WERI-Rb-1 (cell line): ENCODE measurements around the gene TENT4B.

Source experiments
- DNase-seq: peaks from one replicate; pipeline ENCODE4 v3.0.0-alpha.2; 2020
- H3K27ac ChIP-seq: fragments of 250-450 bp; sonication (Bioruptor Pico); 2 replicates; pipeline ENCODE4 v1.5.1; 2020; ENCODE audit warnings: mild to moderate bottlenecking, moderate library complexity
- H3K27me3 ChIP-seq: fragments of 250-450 bp; sonication (Bioruptor Pico); 2 replicates; pipeline ENCODE4 v1.5.1; 2021; ENCODE audit warnings: mild to moderate bottlenecking, low read depth, moderate library complexity; ENCODE audit not compliant: insufficient read depth, severe bottlenecking
- H3K36me3 ChIP-seq: fragments of 250-450 bp; sonication (Bioruptor Pico); 2 replicates; pipeline ENCODE4 v1.5.1; 2020; ENCODE audit warnings: mild to moderate bottlenecking, moderate library complexity
- H3K4me3 ChIP-seq: 2 replicates; pipeline ENCODE4 v1.5.1; 2011; ENCODE audit warnings: low read depth, mild to moderate bottlenecking, control low read depth, low read length
- H3K9me3 ChIP-seq: fragments of 250-450 bp; sonication (Bioruptor Pico); 2 replicates; pipeline ENCODE4 v1.5.1; 2021; ENCODE audit warnings: mild to moderate bottlenecking, moderate library complexity; ENCODE audit not compliant: severe bottlenecking
- TF ChIP-seq, protein P1 (sequence below): IDR thresholded peaks from 2 replicates; pipeline ENCODE4 v1.5.1; 2011; ENCODE audit warnings: low read depth, mild to moderate bottlenecking, control low read depth, inconsistent platforms, low read length

Gene TENT4B

DNA sequence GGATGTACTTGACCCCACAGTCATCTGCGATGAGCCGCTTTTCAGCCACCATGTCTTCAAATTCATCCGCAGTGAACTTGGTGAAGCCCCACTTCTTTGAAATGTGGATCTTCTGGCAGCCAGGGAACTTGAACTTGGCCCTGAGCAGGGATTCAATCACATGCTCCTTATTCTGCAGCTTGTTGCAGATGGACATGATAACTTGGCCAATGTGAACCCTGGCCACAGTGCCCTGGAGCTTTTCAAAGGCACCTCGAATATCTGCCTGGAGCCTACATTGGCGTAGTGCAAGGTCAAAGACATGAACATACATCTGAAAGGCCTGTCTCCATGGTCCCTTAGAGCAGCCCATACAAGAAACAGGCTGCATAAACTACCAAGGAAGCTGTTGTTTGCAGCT is 1.8 kb upstream of the TENT4B start:
- TF ChIP-seq, protein P1, sequence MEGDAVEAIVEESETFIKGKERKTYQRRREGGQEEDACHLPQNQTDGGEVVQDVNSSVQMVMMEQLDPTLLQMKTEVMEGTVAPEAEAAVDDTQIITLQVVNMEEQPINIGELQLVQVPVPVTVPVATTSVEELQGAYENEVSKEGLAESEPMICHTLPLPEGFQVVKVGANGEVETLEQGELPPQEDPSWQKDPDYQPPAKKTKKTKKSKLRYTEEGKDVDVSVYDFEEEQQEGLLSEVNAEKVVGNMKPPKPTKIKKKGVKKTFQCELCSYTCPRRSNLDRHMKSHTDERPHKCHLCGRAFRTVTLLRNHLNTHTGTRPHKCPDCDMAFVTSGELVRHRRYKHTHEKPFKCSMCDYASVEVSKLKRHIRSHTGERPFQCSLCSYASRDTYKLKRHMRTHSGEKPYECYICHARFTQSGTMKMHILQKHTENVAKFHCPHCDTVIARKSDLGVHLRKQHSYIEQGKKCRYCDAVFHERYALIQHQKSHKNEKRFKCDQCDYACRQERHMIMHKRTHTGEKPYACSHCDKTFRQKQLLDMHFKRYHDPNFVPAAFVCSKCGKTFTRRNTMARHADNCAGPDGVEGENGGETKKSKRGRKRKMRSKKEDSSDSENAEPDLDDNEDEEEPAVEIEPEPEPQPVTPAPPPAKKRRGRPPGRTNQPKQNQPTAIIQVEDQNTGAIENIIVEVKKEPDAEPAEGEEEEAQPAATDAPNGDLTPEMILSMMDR: no peak
- Histone ChIP-seq H3K27me3 (no peaks in the 10 kb centered on the region), H3K9me3 (no peaks in the 10 kb centered on the region), H3K4me3 (no peak overlapping the region), H3K36me3 (peaks cover 5% of the 10 kb centered on the region; the same call in 1 of the 2 replicates), H3K27ac (no peak overlapping the region)
- DNase-seq: no peak

DNA sequence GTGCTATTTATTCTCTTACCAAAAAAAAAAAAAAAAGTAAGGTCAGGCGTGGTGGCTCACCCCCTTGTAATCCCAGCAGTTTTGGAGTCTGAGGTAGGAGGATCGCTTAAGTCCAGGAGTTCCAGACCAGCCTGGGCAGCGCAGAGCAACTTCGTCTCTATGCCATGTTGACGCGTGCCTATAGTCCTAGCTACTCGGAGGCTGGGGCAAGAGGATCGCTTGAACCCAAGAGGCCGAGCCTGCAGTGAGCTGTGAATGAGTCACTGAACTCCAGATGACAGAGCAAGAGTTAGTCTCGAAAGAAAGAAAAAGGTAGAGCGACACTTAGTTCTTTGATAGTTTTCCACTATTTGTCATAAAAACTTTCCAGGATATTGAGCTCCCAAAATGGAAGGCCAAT is 1.4 kb upstream of the TENT4B start:
- Histone ChIP-seq H3K27ac (no peak overlapping the region), H3K9me3 (no peaks in the 10 kb centered on the region), H3K36me3 (peaks cover 5% of the 10 kb centered on the region; the same call in 1 of the 2 replicates), H3K4me3 (no peak overlapping the region), H3K27me3 (no peaks in the 10 kb centered on the region)
- no peak for DNase-seq
- TF ChIP-seq, protein P1: no peak

DNA sequence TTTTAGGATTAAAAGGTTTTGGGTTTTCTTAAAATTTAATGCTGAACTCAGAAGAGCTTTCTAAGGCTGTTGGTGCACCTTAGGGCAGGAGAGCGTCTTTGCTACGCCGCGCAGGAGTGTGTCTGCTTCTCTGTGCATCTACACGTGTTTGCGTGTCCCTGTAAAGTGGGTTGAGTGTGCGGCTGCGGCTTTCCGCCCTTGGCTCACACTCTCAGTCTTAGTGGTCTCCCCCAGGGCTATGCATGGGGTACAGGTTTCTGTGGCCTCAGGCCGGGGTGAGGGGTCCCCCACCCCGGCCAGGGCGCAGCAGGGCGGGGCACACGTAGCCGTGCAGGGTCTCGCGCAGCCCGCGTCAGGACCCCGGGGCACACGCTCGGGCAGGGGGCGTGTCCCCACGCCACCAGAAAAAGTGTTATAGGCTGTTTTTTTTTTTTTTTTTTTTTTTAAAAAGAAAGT is 727 bp upstream of the TENT4B start:
- TF ChIP-seq, protein P1: no peak
- Histone ChIP-seq H3K36me3 (peaks cover 5% of the 10 kb centered on the region; the same call in 1 of the 2 replicates), H3K9me3 (no peaks in the 10 kb centered on the region), H3K4me3 (peak overlapping the region; percentile 75), H3K27me3 (no peaks in the 10 kb centered on the region), H3K27ac (peak overlapping the region; percentile 99)
- peak; percentile 31 for DNase-seq

DNA sequence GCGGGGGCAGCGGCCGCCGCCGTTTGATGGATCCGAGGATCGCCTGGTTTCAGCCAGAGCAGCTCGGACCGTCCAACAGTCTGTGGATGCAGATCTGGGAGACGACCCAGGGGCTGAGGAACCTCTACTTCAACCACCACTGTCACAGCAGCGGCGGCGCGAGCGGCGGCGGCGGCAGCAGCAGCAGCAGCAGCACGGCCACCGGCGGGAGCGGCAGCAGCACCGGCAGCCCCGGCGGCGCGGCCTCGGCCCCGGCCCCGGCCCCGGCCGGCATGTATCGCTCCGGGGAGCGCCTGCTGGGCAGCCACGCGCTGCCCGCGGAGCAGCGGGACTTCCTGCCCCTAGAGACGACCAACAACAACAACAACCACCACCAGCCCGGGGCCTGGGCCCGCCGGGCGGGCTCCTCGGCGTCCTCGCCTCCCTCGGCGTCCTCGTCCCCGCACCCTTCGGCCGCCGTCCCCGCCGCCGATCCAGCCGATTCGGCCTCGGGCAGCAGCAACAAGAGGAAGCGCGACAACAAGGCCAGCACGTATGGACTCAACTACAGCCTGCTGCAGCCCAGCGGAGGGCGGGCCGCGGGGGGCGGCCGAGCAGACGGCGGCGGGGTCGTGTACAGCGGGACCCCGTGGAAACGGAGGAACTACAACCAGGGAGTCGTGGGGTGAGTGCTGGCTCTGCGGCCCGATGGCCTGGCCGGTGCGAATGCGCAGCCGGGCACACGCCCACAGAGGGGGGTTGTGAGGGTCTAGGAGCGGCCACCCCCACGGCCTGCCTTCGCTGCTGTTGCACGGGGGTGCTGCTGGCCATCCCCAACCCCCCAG is 702 bp downstream of the TENT4B start:
- Histone ChIP-seq H3K27ac (no peak overlapping the region), H3K9me3 (no peaks in the 10 kb centered on the region), H3K27me3 (no peaks in the 10 kb centered on the region), H3K4me3 (peak overlapping the region; percentile 86), H3K36me3 (peaks cover 11% of the 10 kb centered on the region; the same call in 1 of the 2 replicates)
- TF ChIP-seq, protein P1: no peak
- peak; percentile 13 for DNase-seq

DNA sequence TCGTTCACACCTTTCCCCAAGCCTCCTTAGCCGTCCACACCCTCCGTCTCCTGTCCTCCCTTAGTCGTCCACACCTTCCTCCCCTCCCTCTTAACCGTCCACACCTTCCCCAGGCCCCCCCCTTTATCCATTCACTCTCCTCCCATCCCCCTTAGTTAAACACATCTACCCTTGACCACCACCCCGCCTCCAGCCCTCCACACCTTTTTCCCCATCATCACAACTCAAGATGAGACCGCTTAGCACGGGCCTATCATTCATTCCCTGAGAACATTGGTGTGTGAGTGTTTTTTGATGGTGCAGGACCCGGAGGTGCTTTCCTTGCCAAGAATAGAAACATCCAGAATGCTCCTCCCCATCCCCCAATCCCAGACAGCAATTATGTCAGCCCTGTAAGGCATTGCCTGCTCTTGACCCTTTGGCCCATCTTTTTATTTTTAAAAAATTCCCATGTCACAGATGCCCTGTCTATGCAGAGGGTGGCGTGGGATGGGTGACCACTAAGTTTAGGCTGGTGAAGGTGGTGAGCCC is 1.4 kb downstream of the TENT4B start:
- Histone ChIP-seq H3K36me3 (peaks cover 11% of the 10 kb centered on the region; the same call in 1 of the 2 replicates), H3K27me3 (no peaks in the 10 kb centered on the region), H3K4me3 (peak overlapping the region; percentile 86), H3K9me3 (no peaks in the 10 kb centered on the region), H3K27ac (no peak overlapping the region)
- DNase-seq: no peak
- TF ChIP-seq, protein P1: no peak
